GM19438 (cell line): ENCODE results near the gene KLF16.
A peak's percentile ranks its signal among the peaks of the same experiment; 100 is the strongest.

Experiments
- ATAC-seq: cut with Tn5 transposase; IDR thresholded peaks from one replicate; pipeline ENCODE4 v1.9.1; 2021; ENCODE audit warnings: low read depth; ENCODE audit not compliant: unreplicated experiment

The KLF16 gene

DNA sequence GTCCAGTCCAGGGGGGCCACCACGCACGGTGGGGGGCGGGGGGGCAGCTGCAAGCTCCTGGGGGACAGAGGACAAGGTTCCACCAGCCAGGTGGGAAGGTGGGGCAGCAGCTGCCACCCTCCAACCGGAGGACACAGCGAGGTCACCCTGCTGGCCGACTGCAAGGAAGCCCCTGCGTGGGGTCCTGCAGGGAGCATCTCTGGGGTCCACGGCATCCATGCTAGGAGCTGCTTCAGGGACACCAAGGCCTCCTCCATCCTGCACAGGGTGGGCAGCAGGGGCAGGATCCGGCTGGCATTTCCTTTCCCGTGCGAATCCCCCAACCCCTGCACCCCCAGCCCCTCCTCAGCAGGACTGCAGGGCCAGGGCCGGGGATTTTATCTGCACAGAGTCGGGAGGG is 8.3 kb upstream of the KLF16 start:
- ATAC-seq: no peak

- no peak for ATAC-seq
These were observed 7.8 kb upstream of the KLF16 start for GRCh38 chr19:1871140-1871597.

DNA sequence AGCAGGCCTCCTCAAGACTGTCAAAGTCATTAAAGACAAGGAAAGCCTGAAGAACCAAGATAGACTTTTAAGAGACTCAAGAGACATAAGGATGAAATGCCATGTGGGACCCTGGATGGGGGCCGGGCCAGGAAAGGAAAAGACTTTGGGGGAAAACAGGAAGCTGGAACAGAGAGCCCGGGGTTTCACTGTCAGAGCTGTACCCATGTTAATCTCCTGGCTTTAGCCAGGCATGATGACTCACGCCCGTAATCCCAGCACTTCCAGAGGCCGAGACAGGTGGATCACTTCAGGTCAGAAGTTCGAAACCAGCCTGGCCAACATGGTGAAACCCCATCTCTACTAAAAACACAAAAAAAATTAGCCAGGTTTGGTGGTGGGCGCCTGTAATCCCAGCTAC is 5.6 kb upstream of the KLF16 start:
- ATAC-seq: no peak

DNA sequence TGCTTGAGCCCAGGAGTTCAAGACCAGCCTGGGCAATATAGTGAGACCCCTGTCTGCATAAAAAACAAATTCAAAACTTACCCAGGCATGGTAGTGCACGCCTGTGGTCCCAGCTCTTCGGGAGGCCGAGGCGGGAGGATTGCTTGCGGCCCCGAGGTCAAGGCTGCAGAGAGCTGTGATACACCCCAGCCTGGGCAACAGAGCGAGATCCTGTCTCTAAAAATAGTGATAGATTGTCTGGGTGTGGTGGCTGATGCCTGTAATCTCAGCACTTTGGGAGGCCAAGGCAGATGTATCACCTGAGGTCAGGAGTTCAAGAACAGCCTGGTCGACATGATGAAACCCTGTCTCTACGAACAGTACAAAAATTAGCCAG is 4.0 kb upstream of the KLF16 start:
- no peak for ATAC-seq

- ATAC-seq: no peak
These were observed 3.4 kb upstream of the KLF16 start for GRCh38 chr19:1866693-1867348.

- ATAC-seq: no peak
These were observed 2.0 kb upstream of the KLF16 start for GRCh38 chr19:1865172-1866010.

DNA sequence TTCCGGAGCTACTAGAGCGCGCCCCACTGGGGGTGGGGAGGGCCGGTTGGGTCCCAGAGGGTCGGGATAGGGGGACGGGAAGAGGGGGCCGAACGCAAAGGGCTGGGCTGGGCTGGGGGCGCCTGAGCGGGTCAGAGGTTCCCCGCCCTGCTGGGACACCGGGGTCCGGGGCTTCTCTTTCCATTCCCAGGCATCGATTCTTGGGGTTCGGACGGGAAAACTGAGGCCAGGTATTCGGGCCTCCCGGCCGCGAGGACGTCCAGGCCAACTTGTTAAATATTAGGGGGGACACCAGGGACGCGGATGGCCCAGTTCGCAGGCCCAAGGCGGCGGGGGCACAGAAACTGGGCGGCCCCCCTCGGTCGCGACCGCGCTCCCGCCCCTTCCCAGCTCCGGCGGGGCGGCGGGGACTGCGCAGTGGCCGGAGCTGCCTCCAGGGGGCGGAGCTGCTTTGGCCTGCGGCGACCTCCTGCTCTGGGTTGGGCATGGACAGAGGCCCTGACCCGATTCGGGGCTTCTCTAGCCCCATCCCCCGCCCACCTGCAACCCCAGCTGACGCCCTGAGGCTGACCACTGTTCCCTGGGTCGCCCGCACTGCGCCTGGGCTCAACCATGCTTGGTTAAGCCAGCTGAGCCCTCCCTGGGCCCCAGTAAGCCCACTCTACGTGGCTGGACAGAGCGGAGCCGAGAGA is 1.2 kb upstream of the KLF16 start:
- ATAC-seq: peak; percentile 41

DNA sequence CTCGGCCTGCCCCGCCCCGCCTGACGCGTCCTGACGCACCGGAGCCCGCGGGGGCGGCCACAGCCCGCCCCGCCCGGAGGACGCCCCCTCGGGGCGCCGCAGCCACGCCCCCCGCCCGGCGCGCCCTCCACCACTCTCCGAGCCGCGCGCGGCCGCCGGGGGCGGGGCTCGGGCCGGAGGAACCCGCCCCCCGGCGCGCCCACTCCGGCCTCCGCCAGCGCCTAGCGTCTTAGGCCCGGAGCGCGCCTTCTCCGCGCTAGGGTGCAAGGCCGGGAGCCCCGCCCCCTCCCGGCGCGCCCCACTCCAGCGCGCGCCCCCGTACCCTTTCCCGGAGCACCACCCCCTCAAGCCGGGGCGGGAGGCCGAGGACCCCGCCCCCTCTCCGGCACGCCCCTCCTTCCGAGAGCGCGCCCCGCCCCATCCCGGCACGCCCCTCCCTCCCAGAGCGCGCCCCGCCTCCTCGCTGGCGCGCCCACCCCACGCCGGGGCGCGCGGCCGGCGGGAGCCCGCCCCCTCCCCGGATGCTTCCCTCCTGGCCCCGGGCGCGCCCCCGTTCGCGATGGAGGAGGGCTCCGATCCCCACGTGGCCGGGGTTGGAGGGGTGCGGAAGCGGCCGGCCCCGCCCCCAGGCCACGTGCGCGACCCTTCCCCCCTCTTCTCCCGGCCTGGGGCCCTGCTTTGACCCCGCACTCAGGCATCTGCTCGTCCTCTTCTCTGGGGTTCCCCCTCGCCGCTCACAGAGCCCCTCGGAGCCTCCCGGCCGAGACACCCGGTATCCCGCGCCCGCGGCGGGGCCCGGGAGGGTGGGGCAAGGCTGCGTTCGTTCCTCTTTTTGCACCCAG is 480 bp upstream of the KLF16 start:
- peak; percentile 59 for ATAC-seq

- ATAC-seq: no peak
These were observed 703 bp downstream of the KLF16 start for GRCh38 chr19:1862424-1863327.

DNA sequence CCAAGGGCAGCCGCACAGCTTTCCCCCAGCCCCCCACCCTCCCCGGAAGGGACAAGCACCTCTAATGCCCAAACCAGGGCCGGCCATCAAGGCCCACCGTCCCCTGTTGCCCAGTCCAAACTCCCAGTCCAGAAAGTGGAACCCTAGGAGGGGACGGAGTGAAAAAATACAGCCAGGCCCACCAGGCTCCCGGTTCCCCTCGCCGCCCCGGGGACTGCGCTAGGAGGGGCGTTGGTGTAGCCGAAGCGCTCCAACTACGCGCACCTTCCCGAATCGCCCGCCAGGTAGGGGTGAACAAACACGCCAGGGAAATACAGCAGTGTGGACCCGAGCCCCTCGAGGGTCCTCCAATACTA is 1.3 kb downstream of the KLF16 start:
- ATAC-seq: no peak

DNA sequence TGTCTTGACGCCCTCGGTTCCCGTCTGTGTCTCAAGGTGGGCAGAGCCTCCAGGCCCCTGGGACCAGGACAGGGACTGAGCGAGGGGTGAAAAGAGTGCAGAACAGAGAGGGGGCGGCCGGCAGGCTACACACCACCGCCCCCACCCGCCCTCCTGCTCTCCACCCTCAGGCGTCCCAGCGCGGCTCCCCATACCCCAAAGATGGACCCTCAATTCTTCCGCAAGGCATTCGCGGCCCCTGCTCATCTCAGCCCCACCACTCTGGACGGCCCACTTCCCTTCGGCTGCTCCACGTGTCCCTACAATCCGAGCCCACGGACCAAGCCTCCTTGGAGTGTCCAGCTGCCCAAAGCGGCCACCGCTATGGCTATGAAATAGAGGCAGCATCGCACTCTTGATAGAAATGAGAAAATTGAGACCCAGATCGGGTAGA is 1.8 kb downstream of the KLF16 start:
- ATAC-seq: no peak

DNA sequence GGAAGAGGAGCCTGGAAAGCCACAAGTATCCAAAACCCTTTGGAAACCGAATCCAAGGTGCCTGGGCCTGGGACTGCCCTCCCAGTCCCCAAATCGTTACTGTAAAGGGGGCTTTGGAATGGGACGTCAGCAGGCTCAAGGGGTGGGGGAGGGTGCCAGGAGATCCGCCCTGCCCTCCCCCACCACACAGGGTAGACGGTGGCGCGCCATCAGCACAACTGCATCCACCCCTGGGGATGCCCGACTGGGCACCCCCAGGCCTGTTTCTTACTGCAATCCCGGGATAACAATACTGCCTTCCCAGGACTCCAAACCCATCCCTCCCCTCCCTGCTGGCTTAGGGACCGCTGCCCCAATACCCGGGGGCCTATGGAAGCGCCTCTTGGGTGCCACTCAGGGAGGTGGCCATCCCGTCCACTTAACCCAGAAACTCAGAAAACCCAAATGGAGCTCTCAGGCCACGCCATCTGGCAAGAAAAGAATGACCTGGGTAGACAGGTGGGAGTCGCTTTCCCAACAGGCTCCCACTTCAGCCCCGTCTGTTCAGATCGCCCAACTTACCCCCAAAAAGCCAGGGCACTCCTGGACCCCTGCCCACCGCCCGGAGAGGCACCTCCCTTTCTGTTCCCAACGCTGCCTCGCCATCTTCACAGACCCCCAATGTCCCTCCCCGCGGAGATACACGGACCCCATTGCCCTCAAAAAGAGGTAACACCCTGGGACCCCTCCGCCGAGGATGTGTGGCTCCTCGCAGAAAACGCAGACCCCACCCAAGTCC is 2.4 kb downstream of the KLF16 start:
- no peak for ATAC-seq

DNA sequence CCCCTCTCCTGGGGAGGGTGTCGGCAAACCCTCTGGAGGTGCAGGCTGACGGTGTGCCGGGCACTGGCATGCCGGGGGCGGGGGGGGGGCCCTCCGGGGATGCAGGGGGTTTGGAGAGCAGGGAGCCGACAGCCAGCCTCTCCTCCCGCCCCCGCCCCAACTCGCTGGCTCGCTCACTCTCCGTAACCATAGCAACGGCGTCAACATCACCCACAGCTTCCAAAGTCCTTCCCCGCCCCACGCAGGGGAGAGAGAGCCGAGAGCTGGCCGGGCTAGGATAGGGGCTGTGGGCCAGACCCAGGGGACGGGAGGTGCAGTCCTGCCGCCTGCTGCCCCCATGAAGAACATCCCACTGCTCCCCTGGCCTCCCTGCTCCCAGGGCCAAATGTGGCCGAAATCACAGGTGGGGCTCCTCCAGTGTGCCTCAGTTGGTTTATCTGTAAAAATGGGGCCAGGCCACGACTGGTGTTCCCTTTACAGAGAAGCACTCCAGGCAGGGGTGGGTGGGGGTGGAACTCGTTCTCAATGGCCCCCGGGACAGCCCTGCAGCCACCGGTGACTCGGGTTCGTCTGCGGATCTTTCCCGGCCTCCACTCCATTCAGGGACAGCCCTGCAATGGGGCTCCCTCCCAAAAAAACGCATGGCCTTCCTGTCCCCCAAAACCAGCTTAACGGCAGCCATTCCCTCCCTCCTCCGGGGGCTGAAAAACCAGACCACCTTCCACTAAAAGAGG is 3.2 kb downstream of the KLF16 start:
- ATAC-seq: no peak

GRCh38 chr19:1859331-1859781 is 4.0 kb downstream of the KLF16 start:
- ATAC-seq: no peak

GRCh38 chr19:1858412-1859081 is 4.8 kb downstream of the KLF16 start:
- no peak for ATAC-seq

DNA sequence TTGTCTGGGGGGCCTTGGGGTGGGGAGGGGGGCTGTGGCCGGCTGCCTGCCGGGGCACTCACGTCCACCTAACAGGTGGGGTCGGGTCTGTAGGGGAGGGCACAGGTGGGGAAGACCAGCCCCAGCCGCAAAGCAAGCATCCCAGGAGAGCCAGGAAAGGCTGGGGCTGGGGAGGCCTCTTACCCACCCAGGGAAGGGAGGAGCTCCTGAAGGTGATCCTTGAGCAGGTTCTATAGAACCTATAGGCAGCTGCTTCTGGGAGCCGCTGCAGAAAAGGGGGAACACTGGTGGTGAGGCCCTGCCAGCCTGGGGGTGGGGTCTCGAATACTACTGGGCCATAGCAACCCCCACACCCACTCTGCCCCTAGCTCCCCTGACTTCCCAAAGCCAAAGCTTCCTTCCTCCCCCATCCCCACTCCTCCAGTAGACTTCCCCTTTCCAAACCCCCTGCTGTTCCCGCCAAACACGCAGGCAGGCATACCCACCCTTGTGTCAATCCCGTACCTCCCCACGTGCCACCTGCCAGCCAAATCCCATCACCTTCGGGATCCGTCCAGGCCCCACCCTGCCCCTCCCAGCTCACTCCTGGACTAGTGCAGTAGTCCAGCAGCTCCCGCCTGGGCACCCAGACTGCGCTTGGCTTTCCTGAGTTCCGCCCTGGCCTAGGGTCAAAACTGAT is 5.6 kb downstream of the KLF16 start:
- ATAC-seq: no peak
